HCT116 (cell line): ENCODE data around the gene COL15A1. TPM values are rescaled to one million over a fixed set of nuclear protein-coding genes. Genes with fewer than 3 reads are reported as not detected.

Experiments
- ATAC-seq: fragments of 200-7000 bp; cut with Tn5 transposase; 2 replicates; pipeline ENCODE4 v1.9.1; 2020; ENCODE audit warnings: mild to moderate bottlenecking, moderate library complexity
- BruUV-seq: library from RNA; stranded (reverse); fragments of 400-500 nt; replicated peaks from 2 replicates; lab custom pipeline; 2021; lab: Mats Ljungman, UMichigan
- CTCF ChIA-PET: fragments of 300-600 bp; sonication (Branson Sonifier 250); formaldehyde crosslinking; loops from one replicate; lab custom pipeline; 2021; ENCODE audit warnings: antibody characterized with exemption; lab: Charles Lee
- POLR2A ChIA-PET: fragments of 300-600, 350-600 bp; sonication (Branson Sonifier 250); formaldehyde crosslinking; loops from one replicate; lab custom pipeline; 2021; ENCODE audit warnings: antibody characterized with exemption; lab: Charles Lee
- RAD21 ChIA-PET, 2 experiments: fragments of 300-600 bp; sonication (Branson Sonifier 250); formaldehyde crosslinking; loops; one replicate each; lab custom pipeline; 2023; ENCODE audit warnings: low total read pairs in 2 of 2; ENCODE audit not compliant: uncharacterized antibody in 2 of 2, unreplicated experiment in 2 of 2, low non-redundant PET in 1 of 2; lab: Charles Lee
- DNase-seq: peaks from one replicate; pipeline ENCODE4 v3.0.0-alpha.2; 2010; ENCODE audit warnings: low read depth, low spot score
- H2AFZ ChIP-seq: fragments of 200-600 bp; shearing (Covaris generic), sonication (generic); 2 replicates; pipeline ENCODE4 v1.6.1; 2017; ENCODE audit warnings: low read depth, mixed run types, mixed read lengths, antibody characterized with exemption, low read length; ENCODE audit not compliant: poor library complexity, severe bottlenecking
- H3K27ac ChIP-seq: 2 replicates; pipeline ENCODE4 v1.5.1; 2012; ENCODE audit warnings: low read depth, low read length
- H3K27me3 ChIP-seq: fragments of 200-600 bp; sonication (generic); 2 replicates; pipeline ENCODE4 v1.6.1; 2016; ENCODE audit warnings: mixed run types, low read length, mixed read lengths; ENCODE audit not compliant: insufficient read depth
- H3K36me3 ChIP-seq, 2 experiments: fragments of 200-500 bp in 1 of 2; fragments of 200-600 bp in 1 of 2; sonication (Bioruptor generic) in 1 of 2; sonication (generic) in 1 of 2; 2 replicates each; pipeline versions ENCODE4 v1.5.1 to v1.6.1; 2014 to 2016; ENCODE audit warnings: low read length in 2 of 2, inconsistent platforms in 1 of 2, mixed read lengths in 1 of 2, mixed run types in 1 of 2; ENCODE audit not compliant: insufficient read depth in 2 of 2, control insufficient read depth in 1 of 2
- H3K4me1 ChIP-seq, 2 experiments: fragments of 200-600 bp in 1 of 2; sonication (generic) in 1 of 2; 2 replicates each; pipeline versions ENCODE4 v1.5.1 to v1.6.1; 2012 to 2017; ENCODE audit warnings: low read length in 2 of 2, inconsistent platforms in 1 of 2, mild to moderate bottlenecking in 1 of 2, mixed read lengths in 1 of 2, mixed run types in 1 of 2, moderate library complexity in 1 of 2; ENCODE audit not compliant: insufficient read depth in 2 of 2, control insufficient read depth in 1 of 2
- H3K4me2 ChIP-seq: fragments of 200-600 bp; sonication (generic); 2 replicates; pipeline ENCODE4 v1.6.1; 2017; ENCODE audit warnings: mixed run types, low read length, mixed read lengths
- H3K4me3 ChIP-seq, 2 experiments: fragments of 200-600 bp in 1 of 2; sonication (generic) in 1 of 2; replicated peaks in 1 of 2; 2 replicates each; pipeline ENCODE4 v1.5.1; 2011 to 2016; ENCODE audit warnings: low read length in 2 of 2, control low read depth in 1 of 2, low read depth in 1 of 2, mild to moderate bottlenecking in 1 of 2, mixed read lengths in 1 of 2, mixed run types in 1 of 2
- H3K79me2 ChIP-seq: fragments of 200-600 bp; sonication (generic); 2 replicates; pipeline ENCODE4 v1.6.1; 2017; ENCODE audit warnings: mild to moderate bottlenecking, mixed run types, low read length, moderate library complexity, mixed read lengths; ENCODE audit not compliant: insufficient read depth
- H3K9ac ChIP-seq: fragments of 200-600 bp; sonication (generic); 2 replicates; pipeline ENCODE4 v1.6.1; 2016; ENCODE audit warnings: low read length, mixed read lengths
- H3K9me2 ChIP-seq: fragments of 200-600 bp; sonication (generic), shearing (Covaris generic); 2 replicates; pipeline ENCODE4 v1.6.1; 2017; ENCODE audit warnings: mixed run types, mild to moderate bottlenecking, moderate library complexity; ENCODE audit not compliant: insufficient read depth
- H3K9me3 ChIP-seq, 2 experiments: fragments of 200-500 bp in 1 of 2; fragments of 200-600 bp in 1 of 2; sonication (Bioruptor generic) in 1 of 2; sonication (generic) in 1 of 2; 2 replicates each; pipeline ENCODE4 v1.6.1; 2014 to 2017; ENCODE audit warnings: low read length in 2 of 2, mixed read lengths in 2 of 2, inconsistent platforms in 1 of 2, low read depth in 1 of 2, mild to moderate bottlenecking in 1 of 2, mixed run types in 1 of 2, moderate library complexity in 1 of 2; ENCODE audit not compliant: control insufficient read depth in 1 of 2, insufficient read depth in 1 of 2
- H4K20me1 ChIP-seq: fragments of 200-600 bp; sonication (generic), shearing (Covaris generic); 2 replicates; pipeline ENCODE4 v1.6.1; 2017; ENCODE audit warnings: mixed run types, mild to moderate bottlenecking, moderate library complexity; ENCODE audit not compliant: insufficient read depth
- CBX3 ChIP-seq: IDR thresholded peaks from 2 replicates; pipeline ENCODE4 v1.6.1; 2012; ENCODE audit warnings: low read depth
- CEBPB ChIP-seq: IDR thresholded peaks from 2 replicates; pipeline ENCODE4 v1.6.1; 2012; ENCODE audit warnings: low read depth
- ELF1 ChIP-seq: IDR thresholded peaks from 2 replicates; pipeline ENCODE4 v1.6.1; 2012; ENCODE audit warnings: low read depth, borderline replicate concordance
- FOSL1 ChIP-seq: IDR thresholded peaks from 2 replicates; pipeline ENCODE4 v1.6.1; 2012; ENCODE audit warnings: low read depth
- JUND ChIP-seq: IDR thresholded peaks from 2 replicates; pipeline ENCODE4 v1.6.1; 2012
- POLR2AphosphoS5 ChIP-seq: IDR thresholded peaks from 2 replicates; pipeline ENCODE4 v1.6.1; 2011; ENCODE audit warnings: mild to moderate bottlenecking, low read depth, low read length, moderate library complexity
- RAD21 ChIP-seq: IDR thresholded peaks from 2 replicates; pipeline ENCODE4 v1.6.1; 2012; ENCODE audit warnings: low read depth, mild to moderate bottlenecking
- REST ChIP-seq: IDR thresholded peaks from 2 replicates; pipeline ENCODE4 v1.6.1; 2012; ENCODE audit warnings: low read depth
- SRF ChIP-seq: IDR thresholded peaks from 2 replicates; pipeline ENCODE4 v1.6.1; 2012; ENCODE audit warnings: low read depth
- TCF7L2 ChIP-seq: IDR thresholded peaks from 2 replicates; pipeline ENCODE4 v1.7.0; 2011; ENCODE audit warnings: borderline replicate concordance, inconsistent platforms; ENCODE audit not compliant: insufficient read depth, insufficient read length; ENCODE audit errors: extremely low read depth
- YY1 ChIP-seq: IDR thresholded peaks from 2 replicates; pipeline ENCODE4 v1.6.1; 2011; ENCODE audit warnings: low read length, low read depth, moderate library complexity, mild to moderate bottlenecking; ENCODE audit not compliant: insufficient replicate concordance; ENCODE audit errors: extremely low read depth
- ZBTB33 ChIP-seq: IDR thresholded peaks from 2 replicates; pipeline ENCODE4 v1.6.1; 2011; ENCODE audit warnings: mild to moderate bottlenecking, low read length, moderate library complexity; ENCODE audit not compliant: insufficient replicate concordance; ENCODE audit errors: extremely low read depth
- ZFX ChIP-seq: fragments of 450-650 bp; IDR thresholded peaks from 2 replicates; pipeline ENCODE4 v1.6.1; 2017
- ZNF274 ChIP-seq: fragments of 200-500 bp; sonication (Bioruptor generic); IDR thresholded peaks from 2 replicates; pipeline ENCODE4 v1.6.1; 2014; ENCODE audit warnings: mild to moderate bottlenecking, low read depth, low read length, inconsistent platforms
- intact Hi-C: fragments of 100-400 bp; cut with micrococcal nuclease; formaldehyde crosslinking; loops from 2 replicates; pipeline ENCODE4 v1.10.0; 2022
- total RNA-seq: library from RNA; stranded (reverse); gene quantifications from one replicate; pipeline ENCODE4 v1.2.1, GENCODE V29; 2021; ENCODE audit not compliant: unreplicated experiment

COL15A1 gene
- total RNA-seq, 1 experiment from 2014 or later: 0.15 TPM

- Histone ChIP-seq H3K9me3 (no peaks in the 10 kb centered on the region), H3K27me3 (peaks cover 6% of the 10 kb centered on the region; the same call in 1 of the 2 replicates), H3K4me2 (no peak overlapping the region), H4K20me1 (no peaks in the 10 kb centered on the region), H3K9me2 (no peaks in the 10 kb centered on the region), H3K36me3 (no peaks in the 10 kb centered on the region), H3K9ac (no peak overlapping the region), H3K79me2 (no peaks in the 10 kb centered on the region), H3K27ac (no peak overlapping the region), H3K4me3 (no peak overlapping the region), H2AFZ (no peak overlapping the region), H3K4me1 (0 out of 4 replicates have a peak, but pooled peaks cover 0 to 1% of the 10 kb centered on the region in 2 experiments)
- intact Hi-C loops: no loop called here
- POLR2A ChIA-PET: no interaction called here
- no peak for TF ChIP-seq SRF
- TF ChIP-seq ZNF274: no peak
- no peak for TF ChIP-seq RAD21
- TF ChIP-seq ZFX: no peak
- TF ChIP-seq ELF1: no peak
- no peak for TF ChIP-seq CBX3
- no peak for TF ChIP-seq FOSL1
- BruUV-seq: no TSS peak
- RAD21 ChIA-PET: no interaction called here
- CTCF ChIA-PET: no interaction called here
- no peak for ATAC-seq
- DNase-seq: no peak
Observed at GRCh38 chr9:99004115-99004514, 60.4 kb downstream of the COL15A1 start.

GRCh38 chr9:99004717-99005460 lies 61.2 kb downstream of the COL15A1 start:
- ATAC-seq (no peak), DNase-seq (no peak)
- Histone ChIP-seq H3K36me3 (no peaks in the 10 kb centered on the region), H3K4me2 (no peak overlapping the region), H3K4me3 (no peak overlapping the region), H4K20me1 (no peaks in the 10 kb centered on the region), H3K9ac (no peak overlapping the region), H3K27ac (no peak overlapping the region), H3K4me1 (no peaks in the 10 kb centered on the region), H3K27me3 (peaks cover 6% of the 10 kb centered on the region; the same call in 1 of the 2 replicates), H3K79me2 (no peaks in the 10 kb centered on the region), H2AFZ (no peak overlapping the region), H3K9me2 (no peaks in the 10 kb centered on the region), H3K9me3 (no peaks in the 10 kb centered on the region)
- CTCF ChIA-PET: no interaction called here
- intact Hi-C loops: no loop called here
- RAD21 ChIA-PET: no interaction called here
- TF ChIP-seq JUND (no peak), CEBPB (no peak), ZFX (no peak), RAD21 (no peak), TCF7L2 (no peak), POLR2AphosphoS5 (no peak), YY1 (no peak), CBX3 (no peak), REST (no peak), ZBTB33 (no peak)
- no TSS peak for BruUV-seq
- POLR2A ChIA-PET: no interaction called here
